IMR-90 (cell line): ENCODE results near the gene HDAC9. TPM values are rescaled to one million over a fixed set of nuclear protein-coding genes. Genes with fewer than 3 reads are reported as not detected.

Source experiments
- ATAC-seq: fragments of 200-7000 bp; cut with Tn5 transposase; 2 replicates; pipeline ENCODE4 v1.9.1; 2020; ENCODE audit warnings: low read depth, mild to moderate bottlenecking, moderate library complexity
- BruUV-seq: library from RNA; stranded (reverse); fragments of 400-500 nt; replicated peaks from 2 replicates; lab custom pipeline; 2021; lab: Mats Ljungman, UMichigan
- CTCF ChIA-PET: fragments of 300-600 bp; formaldehyde crosslinking; extraction: SDS; loops from one replicate; lab custom pipeline; 2021; ENCODE audit warnings: antibody characterized with exemption; lab: Yijun Ruan, JAX
- POLR2A ChIA-PET: fragments of 300-600 bp; sonication (Branson Sonifier 250); formaldehyde crosslinking; loops from one replicate; lab custom pipeline; 2022; ENCODE audit warnings: antibody characterized with exemption; ENCODE audit not compliant: unreplicated experiment; lab: Charles Lee
- DNase-seq: peaks from one replicate; pipeline ENCODE4 v3.0.0; 2013
- H2AFZ ChIP-seq: replicated peaks from 2 replicates; pipeline ENCODE3; 2013; ENCODE audit warnings: low read length, mild to moderate bottlenecking; ENCODE audit not compliant: poor library complexity
- H2AK5ac ChIP-seq: 2 replicates; pipeline ENCODE4 v1.6.1; 2013; ENCODE audit warnings: low read depth, low read length, inconsistent platforms
- H2AK9ac ChIP-seq: replicated peaks from 2 replicates; pipeline ENCODE3; 2013; ENCODE audit warnings: mild to moderate bottlenecking, low read depth, low read length, moderate library complexity; ENCODE audit not compliant: poor library complexity
- H2BK120ac ChIP-seq: 2 replicates; pipeline ENCODE4 v1.6.1; 2013; ENCODE audit warnings: low read depth, low read length, inconsistent platforms
- H2BK15ac ChIP-seq: 3 replicates; pipeline ENCODE4 v1.6.1; 2013; ENCODE audit warnings: low read depth, low read length, inconsistent platforms
- H2BK20ac ChIP-seq: 2 replicates; pipeline ENCODE4 v1.6.1; 2013; ENCODE audit warnings: low read depth, mild to moderate bottlenecking, inconsistent platforms, low read length, moderate library complexity
- H2BK5ac ChIP-seq: 2 replicates; pipeline ENCODE4 v1.6.1; 2013; ENCODE audit warnings: mild to moderate bottlenecking, low read depth, low read length, inconsistent platforms; ENCODE audit not compliant: poor library complexity, severe bottlenecking
- H3K14ac ChIP-seq: replicated peaks from 2 replicates; pipeline ENCODE4 v1.6.1; 2013; ENCODE audit warnings: low read depth, low read length, inconsistent platforms
- H3K18ac ChIP-seq: 2 replicates; pipeline ENCODE4 v1.6.1; 2013; ENCODE audit warnings: low read depth, low read length, control low read depth
- H3K23ac ChIP-seq: 2 replicates; pipeline ENCODE4 v1.6.1; 2013; ENCODE audit warnings: low read depth, low read length, inconsistent platforms
- H3K27ac ChIP-seq: 2 replicates; pipeline ENCODE4 v1.5.1; 2013; ENCODE audit warnings: mild to moderate bottlenecking, control low read depth, low read length; ENCODE audit not compliant: insufficient read depth
- H3K27me3 ChIP-seq: 2 replicates; pipeline ENCODE4 v1.6.1; 2013; ENCODE audit warnings: low read length; ENCODE audit not compliant: control insufficient read depth, insufficient read depth
- H3K36me3 ChIP-seq: 2 replicates; pipeline ENCODE4 v1.6.1; 2013; ENCODE audit warnings: low read length, mixed read lengths; ENCODE audit not compliant: control insufficient read depth, insufficient read depth
- H3K4ac ChIP-seq: 2 replicates; pipeline ENCODE4 v1.6.1; 2013; ENCODE audit warnings: low read depth, low read length, inconsistent platforms
- H3K4me1 ChIP-seq: 2 replicates; pipeline ENCODE4 v1.6.1; 2013; ENCODE audit warnings: low read length, mixed read lengths; ENCODE audit not compliant: control insufficient read depth, insufficient read depth
- H3K4me2 ChIP-seq: 2 replicates; pipeline ENCODE4 v1.6.1; 2013; ENCODE audit warnings: low read depth, mild to moderate bottlenecking, control low read depth, low read length, moderate library complexity
- H3K4me3 ChIP-seq: 2 replicates; pipeline ENCODE4 v1.5.1; 2013; ENCODE audit warnings: low read depth, mild to moderate bottlenecking, control low read depth, low read length, moderate library complexity; ENCODE audit not compliant: insufficient read depth
- H3K56ac ChIP-seq: 2 replicates; pipeline ENCODE4 v1.6.1; 2013; ENCODE audit warnings: low read length, inconsistent platforms; ENCODE audit not compliant: insufficient read depth; ENCODE audit errors: extremely low read depth
- H3K79me1 ChIP-seq, 2 experiments: 2 replicates each; pipeline ENCODE4 v1.6.1; 2013; ENCODE audit warnings: low read length in 2 of 2, inconsistent platforms in 1 of 2, low read depth in 1 of 2
- H3K9ac ChIP-seq: 2 replicates; pipeline ENCODE4 v1.6.1; 2013; ENCODE audit warnings: low read depth, low read length, control low read depth
- H3K9me1 ChIP-seq: 2 replicates; pipeline ENCODE4 v1.6.1; 2013; ENCODE audit warnings: low read length, inconsistent platforms; ENCODE audit not compliant: insufficient read depth
- H3K9me3 ChIP-seq: 2 replicates; pipeline ENCODE4 v1.6.1; 2013; ENCODE audit warnings: low read length; ENCODE audit not compliant: control insufficient read depth, insufficient read depth
- H4K20me1 ChIP-seq: 2 replicates; pipeline ENCODE4 v1.6.1; 2013; ENCODE audit warnings: low read length, inconsistent platforms; ENCODE audit not compliant: insufficient read depth
- H4K5ac ChIP-seq: 2 replicates; pipeline ENCODE4 v1.6.1; 2013; ENCODE audit warnings: mild to moderate bottlenecking, low read depth, low read length, control low read depth
- H4K8ac ChIP-seq, 2 experiments: 2 replicates each; pipeline ENCODE4 v1.6.1; 2013; ENCODE audit warnings: low read depth in 2 of 2, low read length in 2 of 2, control low read depth in 1 of 2, inconsistent platforms in 1 of 2
- H4K91ac ChIP-seq: 2 replicates; pipeline ENCODE4 v1.6.1; 2013; ENCODE audit warnings: low read depth, low read length, inconsistent platforms; ENCODE audit not compliant: insufficient read depth
- BHLHE40 ChIP-seq: fragments of 150-350 bp; IDR thresholded peaks from 2 replicates; pipeline ENCODE4 v1.6.1; 2016; ENCODE audit warnings: mild to moderate bottlenecking, low read depth, low read length
- CEBPB ChIP-seq: IDR thresholded peaks from 2 replicates; pipeline ENCODE4 v1.6.1; 2012; ENCODE audit warnings: low read depth, low read length, improper control_type of control experiment
- CHD1 ChIP-seq: IDR thresholded peaks from 2 replicates; pipeline ENCODE4 v1.6.1; 2012; ENCODE audit warnings: low read depth, low read length, improper control_type of control experiment
- CTCF ChIP-seq: conservative IDR thresholded peaks from 2 replicates; pipeline ENCODE4 v1.5.1; 2012; ENCODE audit warnings: mild to moderate bottlenecking, low read depth, low read length, improper control_type of control experiment
- ELK1 ChIP-seq: fragments of 150-350 bp; IDR thresholded peaks from 2 replicates; pipeline ENCODE4 v1.6.1; 2016; ENCODE audit warnings: low read depth, mild to moderate bottlenecking, low read length, moderate library complexity, borderline replicate concordance
- FOS ChIP-seq: fragments of 150-350 bp; IDR thresholded peaks from 2 replicates; pipeline ENCODE4 v1.6.1; 2016; ENCODE audit warnings: low read depth, low read length
- MAFK ChIP-seq: IDR thresholded peaks from 2 replicates; pipeline ENCODE4 v1.6.1; 2012; ENCODE audit warnings: low read depth, low read length, improper control_type of control experiment
- MAZ ChIP-seq: IDR thresholded peaks from 2 replicates; pipeline ENCODE4 v1.6.1; 2012; ENCODE audit warnings: low read depth, mild to moderate bottlenecking, low read length, improper control_type of control experiment, moderate library complexity, borderline replicate concordance
- MXI1 ChIP-seq: IDR thresholded peaks from 2 replicates; pipeline ENCODE4 v1.6.1; 2012; ENCODE audit warnings: low read depth, mild to moderate bottlenecking, low read length, moderate library complexity, borderline replicate concordance
- NFE2L2 ChIP-seq: fragments of 150-350 bp; IDR thresholded peaks from 2 replicates; pipeline ENCODE4 v1.6.1; 2016; ENCODE audit warnings: low read depth, mild to moderate bottlenecking, low read length
- POLR2A ChIP-seq: IDR thresholded peaks from 2 replicates; pipeline ENCODE4 v1.6.1; 2012; ENCODE audit warnings: mild to moderate bottlenecking, low read depth, low read length
- RAD21 ChIP-seq: IDR thresholded peaks from 2 replicates; pipeline ENCODE4 v1.6.1; 2012; ENCODE audit warnings: low read length, improper control_type of control experiment
- RCOR1 ChIP-seq: IDR thresholded peaks from 2 replicates; pipeline ENCODE4 v1.6.1; 2012; ENCODE audit warnings: mild to moderate bottlenecking, low read length, improper control_type of control experiment; ENCODE audit not compliant: insufficient replicate concordance
- RFX5 ChIP-seq: IDR thresholded peaks from 2 replicates; pipeline ENCODE4 v1.8.0; 2012; ENCODE audit warnings: low read depth, mild to moderate bottlenecking, low read length, moderate library complexity
- SMC3 ChIP-seq: fragments of 150-350 bp; IDR thresholded peaks from 2 replicates; pipeline ENCODE4 v1.6.1; 2016; ENCODE audit warnings: low read depth, mild to moderate bottlenecking, antibody characterized with exemption, low read length, moderate library complexity
- USF2 ChIP-seq: fragments of 150-350 bp; IDR thresholded peaks from 2 replicates; pipeline ENCODE4 v1.6.1; 2017; ENCODE audit warnings: mild to moderate bottlenecking, antibody characterized with exemption, low read length, low read depth
- WGBS, 2 experiments: methylation state at CpG; one replicate each; pipeline versions ENCODE4 v1.1.5 to v1.1.7; 2013; ENCODE audit warnings: missing lambda C conversion rate in 2 of 2; ENCODE audit not compliant: insufficient read length in 1 of 2; ENCODE audit errors: extremely low coverage in 2 of 2; 5-methylcytosine and 5-hydroxymethylcytosine counted together
- dilution Hi-C: fragments of 300-500 bp; cut with HindIII; formaldehyde crosslinking; loops from one replicate; pipeline ENCODE4 v1.14.3; 2018; ENCODE audit warnings: low sequenced_read_pairs; ENCODE audit not compliant: unreplicated experiment
- in situ Hi-C: fragments of 300-500 bp; cut with MboI; formaldehyde crosslinking; loops from 3 replicates; pipeline ENCODE4 v1.14.3; 2019; ENCODE audit warnings: low sequenced_read_pairs, inconsistent platforms, mixed read lengths
- intact Hi-C: fragments of 100-400 bp; cut with micrococcal nuclease; formaldehyde crosslinking; loops from 2 replicates; pipeline ENCODE4 v1.10.0; 2022
- polyA plus RNA-seq, 3 experiments: library from polyadenylated mRNA; depleted of rRNA; stranded (reverse); fragments of >200 nt; gene quantifications; 2 replicates each; pipeline ENCODE4 v1.2.3, GENCODE V29; 2012; ENCODE audit warnings: low replicate concordance in 1 of 3
- total RNA-seq: library from RNA; depleted of rRNA; stranded (reverse); fragments of >200 nt; gene quantifications from 2 replicates; pipeline ENCODE4 v1.2.3, GENCODE V29; 2012

Gene HDAC9
- total and polyA plus RNA-seq, 2 of the 4 experiments (the other 2 are of a cell fraction) = 4.3 to 24.7 TPM

- in situ Hi-C loops = no loop called here
- no peaks in the 10 kb centered on the region for H3K9me3 ChIP-seq
- H3K14ac ChIP-seq = no peak overlapping the region
- 100% methylated on average over 2 of the region's 3 CpGs; no CpG with 5 or more reads in 1 of the 2 experiments for WGBS, 2 experiments
- no peak overlapping the region for H3K4me2 ChIP-seq
- H2AFZ ChIP-seq = no peak overlapping the region
- BruUV-seq = no TSS peak
- DNase-seq (no peak), ATAC-seq (no peak)
- no peak overlapping the region for H3K23ac ChIP-seq
- TF ChIP-seq MXI1 = no peak
- TF ChIP-seq MAFK = no peak
- no peak for TF ChIP-seq FOS
- no peak for TF ChIP-seq RFX5
- no peak for TF ChIP-seq ELK1
- no peak for TF ChIP-seq CEBPB
- no peak for TF ChIP-seq RCOR1
- TF ChIP-seq BHLHE40 = no peak
- no peak for TF ChIP-seq NFE2L2
- no peak for TF ChIP-seq SMC3
- no peak for TF ChIP-seq CTCF
- TF ChIP-seq RAD21 = no peak
- no peak for TF ChIP-seq USF2
- no peak for TF ChIP-seq CHD1
- TF ChIP-seq POLR2A = no peak
- TF ChIP-seq MAZ = no peak
- no peaks in the 10 kb centered on the region for H3K27me3 ChIP-seq
- POLR2A ChIA-PET = no interaction called here
- no peak overlapping the region for H3K27ac ChIP-seq
- dilution Hi-C loops = no loop called here
- H4K8ac ChIP-seq = no peak overlapping the region
- no peaks in the 10 kb centered on the region for H4K20me1 ChIP-seq
- no peak overlapping the region for H3K4ac ChIP-seq
- no peak overlapping the region for H2BK20ac ChIP-seq
- no peak overlapping the region for H3K18ac ChIP-seq
- H3K9me1 ChIP-seq = 0 out of 2 replicates have a peak, but pooled peaks cover 2% of the 10 kb centered on the region
- intact Hi-C loops = loop anchor here (5.0 kb wide), 1 partner anchor 223 kb away; the partner anchor contains the start of gene TWIST1
- peaks cover 7% of the 10 kb centered on the region for H3K4me1 ChIP-seq
- H3K9ac ChIP-seq = no peak overlapping the region
- H2AK5ac ChIP-seq = 0 out of 2 replicates have a peak overlapping the region, but pooled peaks have one; percentile 1
- no peak overlapping the region for H3K56ac ChIP-seq
- no peaks in the 10 kb centered on the region for H3K79me1 ChIP-seq
- 0 out of 3 replicates have a peak overlapping the region, but pooled peaks have one; percentile 15 for H2BK15ac ChIP-seq
- peak overlapping the region; percentile 37; the same call in 1 of the 2 replicates for H2BK120ac ChIP-seq
- H4K91ac ChIP-seq = no peak overlapping the region
- no peak overlapping the region for H2AK9ac ChIP-seq
- no peak overlapping the region for H3K4me3 ChIP-seq
- H3K36me3 ChIP-seq = no peaks in the 10 kb centered on the region
- no peak overlapping the region for H2BK5ac ChIP-seq
- CTCF ChIA-PET = interaction anchor here (0.5 kb wide), 1 partner anchor 586 kb away, joined by 4 read pairs; no protein-coding TSS in a partner anchor
- no peak overlapping the region for H4K5ac ChIP-seq
Observed at GRCh38 chr7:18894155-18894554, 398.6 kb downstream of the HDAC9 start.
